SK-N-SH treated with all-trans-retinoic acid at 6 μM for 48 hours (cell line): Measurements from ENCODE around the gene BPIFB4.

Source experiments
- ATAC-seq: fragments of 200-7000 bp; cut with Tn5 transposase; 3 replicates; pipeline ENCODE4 v1.9.1; 2020; ENCODE audit warnings: mild to moderate bottlenecking, moderate library complexity
- BACH2 ChIP-seq: fragments of 250-450 bp; sonication (Bioruptor Pico); IDR thresholded peaks from 2 replicates; pipeline ENCODE4 v1.9.0; 2021; ENCODE audit warnings: mild to moderate bottlenecking, borderline replicate concordance
- CSDC2 ChIP-seq: fragments of 250-450 bp; sonication (Bioruptor Pico); IDR thresholded peaks from 2 replicates; pipeline ENCODE4 v1.5.0; 2020; ENCODE audit warnings: mild to moderate bottlenecking, moderate library complexity
- ESRRG ChIP-seq: fragments of 250-450 bp; sonication (Bioruptor Pico); IDR thresholded peaks from 2 replicates; pipeline ENCODE4 v1.6.1; 2021; ENCODE audit warnings: mild to moderate bottlenecking
- GLIS3 ChIP-seq: fragments of 250-450 bp; sonication (Bioruptor Pico); IDR thresholded peaks from 2 replicates; pipeline ENCODE4 v1.5.0; 2020; ENCODE audit warnings: mild to moderate bottlenecking, moderate library complexity
- ISL1 ChIP-seq: fragments of 250-450 bp; sonication (Bioruptor Pico); IDR thresholded peaks from 2 replicates; pipeline ENCODE4 v2.1.2; 2022; ENCODE audit warnings: mild to moderate bottlenecking, moderate library complexity
- OSR1 ChIP-seq: fragments of 250-450 bp; sonication (Bioruptor Pico); IDR thresholded peaks from 2 replicates; pipeline ENCODE4 v1.8.0; 2022; ENCODE audit warnings: moderate library complexity, mild to moderate bottlenecking, inconsistent platforms
- PATZ1 ChIP-seq: fragments of 250-450 bp; sonication (Bioruptor Pico); IDR thresholded peaks from 2 replicates; pipeline ENCODE4 v1.8.0; 2020; ENCODE audit warnings: mild to moderate bottlenecking, moderate library complexity, borderline replicate concordance
- PPARA ChIP-seq: fragments of 250-450 bp; sonication (Bioruptor Pico); IDR thresholded peaks from 2 replicates; pipeline ENCODE4 v1.5.0; 2020; ENCODE audit warnings: mild to moderate bottlenecking, borderline replicate concordance
- SNAI2 ChIP-seq: fragments of 250-450 bp; sonication (Bioruptor Pico); IDR thresholded peaks from 2 replicates; pipeline ENCODE4 v1.5.0; 2020; ENCODE audit warnings: mild to moderate bottlenecking, moderate library complexity
- TCF4 ChIP-seq: fragments of 250-450 bp; sonication (Bioruptor Pico); IDR thresholded peaks from 2 replicates; pipeline ENCODE4 v1.8.0; 2021; ENCODE audit warnings: mild to moderate bottlenecking, moderate library complexity, borderline replicate concordance
- TOX ChIP-seq: fragments of 250-450 bp; sonication (Bioruptor Pico); IDR thresholded peaks from 2 replicates; pipeline ENCODE4 v1.8.0; 2021; ENCODE audit warnings: mild to moderate bottlenecking, moderate library complexity, borderline replicate concordance
- TSHZ2 ChIP-seq: fragments of 250-450 bp; sonication (Bioruptor Pico); IDR thresholded peaks from 2 replicates; pipeline ENCODE4 v1.5.0; 2020; ENCODE audit warnings: mild to moderate bottlenecking, moderate library complexity
- ZC3H10 ChIP-seq: fragments of 250-450 bp; sonication (Bioruptor Pico); IDR thresholded peaks from 2 replicates; pipeline ENCODE4 v1.5.1; 2021; ENCODE audit warnings: mild to moderate bottlenecking, moderate library complexity
- ZFP3 ChIP-seq: fragments of 250-450 bp; sonication (Bioruptor Pico); IDR thresholded peaks from 2 replicates; pipeline ENCODE4 v1.5.0; 2020; ENCODE audit warnings: mild to moderate bottlenecking, moderate library complexity
- ZFP30 ChIP-seq: fragments of 450-650 bp; formaldehyde crosslinking; IDR thresholded peaks from 2 replicates; pipeline ENCODE4 v1.5.0; 2022; ENCODE audit warnings: mild to moderate bottlenecking, moderate library complexity
- ZNF565 ChIP-seq: fragments of 450-650 bp; formaldehyde crosslinking; conservative IDR thresholded peaks from 2 replicates; pipeline ENCODE4 v1.5.0; 2020; ENCODE audit warnings: low read depth, mild to moderate bottlenecking, moderate library complexity
- ZNF8 ChIP-seq: fragments of 450-650 bp; formaldehyde crosslinking; IDR thresholded peaks from 2 replicates; pipeline ENCODE4 v1.5.0; 2020; ENCODE audit warnings: mild to moderate bottlenecking, moderate library complexity
- TF ChIP-seq, protein P1 (sequence below): fragments of 250-450 bp; sonication (Bioruptor Pico); IDR thresholded peaks from 2 replicates; pipeline ENCODE4 v1.5.1; 2021; ENCODE audit warnings: mild to moderate bottlenecking, moderate library complexity
- TF ChIP-seq, protein P2 (sequence below): fragments of 250-450 bp; sonication (Bioruptor Pico); IDR thresholded peaks from 2 replicates; pipeline ENCODE4 v1.8.0; 2021; ENCODE audit warnings: low read depth, mild to moderate bottlenecking, moderate library complexity, borderline replicate concordance
- TF ChIP-seq, protein P3 (sequence below): fragments of 250-450 bp; sonication (Bioruptor Pico); IDR thresholded peaks from 2 replicates; pipeline ENCODE4 v1.5.1; 2020; ENCODE audit warnings: low read depth, mild to moderate bottlenecking, moderate library complexity

BPIFB4 gene

GRCh38 chr20:33032555-33032954 lies 46.9 kb upstream of the BPIFB4 start:
- TF ChIP-seq ZNF565 (CRISPR knock-in tag) (no peak), PPARA (CRISPR knock-in tag) (no peak), CSDC2 (CRISPR knock-in tag) (no peak), ESRRG (CRISPR knock-in tag) (no peak)
- TF ChIP-seq, protein P1, sequence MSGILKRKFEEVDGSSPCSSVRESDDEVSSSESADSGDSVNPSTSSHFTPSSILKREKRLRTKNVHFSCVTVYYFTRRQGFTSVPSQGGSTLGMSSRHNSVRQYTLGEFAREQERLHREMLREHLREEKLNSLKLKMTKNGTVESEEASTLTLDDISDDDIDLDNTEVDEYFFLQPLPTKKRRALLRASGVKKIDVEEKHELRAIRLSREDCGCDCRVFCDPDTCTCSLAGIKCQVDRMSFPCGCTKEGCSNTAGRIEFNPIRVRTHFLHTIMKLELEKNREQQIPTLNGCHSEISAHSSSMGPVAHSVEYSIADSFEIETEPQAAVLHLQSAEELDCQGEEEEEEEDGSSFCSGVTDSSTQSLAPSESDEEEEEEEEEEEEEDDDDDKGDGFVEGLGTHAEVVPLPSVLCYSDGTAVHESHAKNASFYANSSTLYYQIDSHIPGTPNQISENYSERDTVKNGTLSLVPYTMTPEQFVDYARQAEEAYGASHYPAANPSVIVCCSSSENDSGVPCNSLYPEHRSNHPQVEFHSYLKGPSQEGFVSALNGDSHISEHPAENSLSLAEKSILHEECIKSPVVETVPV (CRISPR knock-in tag) = no peak

DNA sequence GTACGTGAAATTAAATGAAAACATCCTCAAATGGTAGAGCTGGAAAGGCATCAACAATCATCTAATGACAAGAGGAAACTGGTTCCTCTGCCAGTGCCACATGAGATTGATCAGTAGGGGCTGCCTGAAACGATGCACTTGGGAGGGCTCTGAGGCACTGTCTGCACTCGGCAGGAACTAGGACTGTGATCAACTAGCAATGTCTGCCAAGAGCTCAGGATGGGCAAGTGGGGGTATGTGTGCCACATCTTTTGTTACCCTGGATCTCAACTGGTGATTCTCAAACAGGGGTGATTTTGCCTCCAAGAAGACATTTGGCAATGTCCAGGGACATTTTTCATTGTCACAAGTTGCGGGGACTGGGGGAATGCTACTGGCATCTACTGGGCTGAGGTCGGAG lies 46.1 kb upstream of the BPIFB4 start:
- no peak for ATAC-seq
- TF ChIP-seq, protein P2, sequence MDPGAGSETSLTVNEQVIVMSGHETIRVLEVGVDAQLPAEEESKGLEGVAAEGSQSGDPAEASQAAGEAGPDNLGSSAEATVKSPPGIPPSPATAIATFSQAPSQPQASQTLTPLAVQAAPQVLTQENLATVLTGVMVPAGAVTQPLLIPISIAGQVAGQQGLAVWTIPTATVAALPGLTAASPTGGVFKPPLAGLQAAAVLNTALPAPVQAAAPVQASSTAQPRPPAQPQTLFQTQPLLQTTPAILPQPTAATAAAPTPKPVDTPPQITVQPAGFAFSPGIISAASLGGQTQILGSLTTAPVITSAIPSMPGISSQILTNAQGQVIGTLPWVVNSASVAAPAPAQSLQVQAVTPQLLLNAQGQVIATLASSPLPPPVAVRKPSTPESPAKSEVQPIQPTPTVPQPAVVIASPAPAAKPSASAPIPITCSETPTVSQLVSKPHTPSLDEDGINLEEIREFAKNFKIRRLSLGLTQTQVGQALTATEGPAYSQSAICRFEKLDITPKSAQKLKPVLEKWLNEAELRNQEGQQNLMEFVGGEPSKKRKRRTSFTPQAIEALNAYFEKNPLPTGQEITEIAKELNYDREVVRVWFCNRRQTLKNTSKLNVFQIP = no peak
- TF ChIP-seq OSR1 (CRISPR knock-in tag) (no peak), ESRRG (CRISPR knock-in tag) (no peak), BACH2 (CRISPR knock-in tag) (no peak), ZC3H10 (CRISPR knock-in tag) (no peak), PATZ1 (CRISPR knock-in tag) (no peak), TOX (CRISPR knock-in tag) (no peak), ZNF8 (CRISPR knock-in tag) (no peak), GLIS3 (CRISPR knock-in tag) (no peak), TCF4 (no peak), ZFP30 (CRISPR knock-in tag) (no peak), SNAI2 (CRISPR knock-in tag) (no peak), ZFP3 (CRISPR knock-in tag) (no peak), TSHZ2 (CRISPR knock-in tag) (no peak)
- TF ChIP-seq, protein P3, sequence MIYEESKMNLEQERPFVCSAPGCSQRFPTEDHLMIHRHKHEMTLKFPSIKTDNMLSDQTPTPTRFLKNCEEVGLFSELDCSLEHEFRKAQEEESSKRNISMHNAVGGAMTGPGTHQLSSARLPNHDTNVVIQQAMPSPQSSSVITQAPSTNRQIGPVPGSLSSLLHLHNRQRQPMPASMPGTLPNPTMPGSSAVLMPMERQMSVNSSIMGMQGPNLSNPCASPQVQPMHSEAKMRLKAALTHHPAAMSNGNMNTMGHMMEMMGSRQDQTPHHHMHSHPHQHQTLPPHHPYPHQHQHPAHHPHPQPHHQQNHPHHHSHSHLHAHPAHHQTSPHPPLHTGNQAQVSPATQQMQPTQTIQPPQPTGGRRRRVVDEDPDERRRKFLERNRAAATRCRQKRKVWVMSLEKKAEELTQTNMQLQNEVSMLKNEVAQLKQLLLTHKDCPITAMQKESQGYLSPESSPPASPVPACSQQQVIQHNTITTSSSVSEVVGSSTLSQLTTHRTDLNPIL (CRISPR knock-in tag) = no peak
- TF ChIP-seq, protein P1 (CRISPR knock-in tag) = no peak

More at GRCh38 chr20:33032555-33032954, 46.9 kb upstream of the BPIFB4 start:
- ATAC-seq = no peak

- TF ChIP-seq GLIS3 (CRISPR knock-in tag) (no peak), ISL1 (CRISPR knock-in tag) (no peak), ESRRG (CRISPR knock-in tag) (no peak), OSR1 (CRISPR knock-in tag) (no peak), TOX (CRISPR knock-in tag) (no peak), ZFP30 (CRISPR knock-in tag) (no peak)
- TF ChIP-seq, all 23 proteins: peak for 0
- no peak for ATAC-seq
These were observed 45.3 kb upstream of the BPIFB4 start for GRCh38 chr20:33034115-33034514.
